HG02642 (cell line): Measurements from ENCODE around the gene PRDM11.

Experiments
- ATAC-seq: cut with Tn5 transposase; IDR thresholded peaks from one replicate; pipeline ENCODE4 v1.9.1; 2021; ENCODE audit warnings: mild to moderate bottlenecking; ENCODE audit not compliant: unreplicated experiment, poor library complexity

Gene PRDM11

GRCh38 chr11:45141171-45141570, 5.3 kb upstream of the PRDM11 start:
- ATAC-seq: no peak

DNA sequence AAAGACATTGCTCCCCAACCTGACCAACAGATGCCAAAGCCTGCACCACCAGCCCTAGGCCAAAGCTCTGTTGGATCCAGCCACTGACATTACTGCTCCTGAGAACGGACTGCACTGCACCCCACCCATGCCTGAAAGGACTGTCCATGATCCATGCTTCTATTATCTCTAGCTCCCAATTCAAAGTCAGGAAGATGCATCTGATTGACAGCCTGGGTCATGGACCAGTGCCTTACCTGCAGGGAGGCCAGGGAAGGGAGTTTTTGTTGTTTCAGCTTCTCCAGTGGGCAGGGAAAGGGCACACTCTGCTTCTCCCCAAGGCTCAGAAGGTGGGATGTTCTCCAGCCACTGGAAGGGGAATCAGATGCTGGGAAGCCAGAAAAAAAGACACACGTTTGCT, 4.8 kb upstream of the PRDM11 start:
- no peak for ATAC-seq

DNA sequence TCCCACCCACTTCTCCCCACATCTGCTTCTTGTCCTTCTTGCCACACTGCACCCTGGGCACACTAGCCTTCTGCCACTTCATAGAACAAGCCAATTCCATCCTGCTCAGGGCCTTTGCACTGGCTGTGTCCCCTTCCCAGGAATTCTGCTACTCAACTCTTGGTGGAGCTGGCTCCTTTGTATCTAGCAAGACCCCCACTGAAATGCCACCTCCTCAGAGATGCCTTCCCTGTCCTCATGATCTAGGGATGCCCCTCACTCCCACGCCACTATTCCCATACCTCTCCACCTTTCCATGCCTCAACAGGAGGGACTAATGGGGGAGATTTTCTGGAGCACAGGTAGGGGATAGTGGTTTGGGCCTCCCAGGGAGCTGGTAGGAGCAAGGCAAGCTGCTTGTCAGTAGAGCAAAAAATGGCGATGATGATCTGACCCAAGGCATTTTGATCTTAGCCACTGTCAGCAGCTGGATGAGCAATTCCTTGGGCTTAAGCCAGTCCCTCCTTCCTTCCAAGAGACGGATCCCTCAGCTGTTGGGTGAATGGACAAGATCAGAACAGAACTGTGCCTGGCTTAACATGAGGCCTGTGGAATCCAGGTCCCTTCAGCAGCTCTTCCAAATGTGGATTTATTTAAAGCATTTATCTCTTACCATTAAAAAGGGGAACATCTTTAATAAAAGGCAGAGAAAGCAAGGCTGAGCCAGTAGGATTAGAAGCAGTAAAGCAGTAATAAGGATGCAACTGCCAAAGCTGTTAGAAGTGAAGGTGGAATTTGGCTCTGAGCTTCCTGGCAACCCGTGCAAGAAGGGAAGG, 4.0 kb upstream of the PRDM11 start:
- no peak for ATAC-seq

- no peak for ATAC-seq
These were observed 2.9 kb upstream of the PRDM11 start for GRCh38 chr11:45143494-45143893.

DNA sequence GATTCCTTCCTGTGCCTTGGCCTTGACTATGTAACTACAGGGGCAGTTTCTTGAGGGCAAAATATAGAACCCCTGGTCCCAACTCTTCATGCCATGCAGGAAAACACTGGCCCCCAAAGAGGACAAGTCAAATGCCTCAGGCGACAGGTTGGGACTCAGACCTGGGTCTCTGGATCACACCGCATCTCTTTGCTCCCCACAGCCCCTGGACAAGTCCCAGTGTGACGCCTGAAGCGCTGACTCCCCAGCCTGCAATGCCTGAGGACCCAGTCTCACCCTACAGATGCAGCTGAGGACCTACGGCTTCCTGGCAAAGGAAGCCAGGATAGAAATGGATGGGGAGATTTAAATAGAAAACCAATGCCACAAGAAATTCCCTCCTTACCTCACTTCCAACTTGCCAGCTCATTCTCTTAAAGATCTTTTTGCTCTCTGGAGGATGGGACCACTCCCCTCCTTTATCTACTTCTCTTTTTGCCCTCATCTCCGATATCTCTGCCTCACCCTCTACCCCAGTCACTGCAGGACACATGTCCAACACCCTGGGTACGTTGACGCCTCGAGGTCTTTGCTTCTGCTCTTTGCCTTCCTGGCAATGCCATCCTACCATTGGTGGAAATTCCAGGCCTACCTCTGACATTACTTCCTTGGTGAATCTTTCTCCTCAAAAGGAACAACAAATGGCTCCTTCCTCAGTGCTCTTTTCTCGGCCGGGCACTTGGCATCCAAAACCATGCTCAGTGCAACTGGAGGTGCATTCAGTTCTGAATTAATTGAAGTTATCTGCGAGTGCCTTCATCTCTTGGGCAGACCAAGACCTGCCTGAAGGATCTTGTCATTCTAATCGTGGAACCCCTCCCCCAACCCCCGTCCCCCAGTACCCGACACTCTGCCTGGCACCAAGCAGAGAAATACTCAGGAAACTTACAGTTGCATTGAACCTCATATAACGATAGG, 2.0 kb upstream of the PRDM11 start:
- ATAC-seq: no peak

DNA sequence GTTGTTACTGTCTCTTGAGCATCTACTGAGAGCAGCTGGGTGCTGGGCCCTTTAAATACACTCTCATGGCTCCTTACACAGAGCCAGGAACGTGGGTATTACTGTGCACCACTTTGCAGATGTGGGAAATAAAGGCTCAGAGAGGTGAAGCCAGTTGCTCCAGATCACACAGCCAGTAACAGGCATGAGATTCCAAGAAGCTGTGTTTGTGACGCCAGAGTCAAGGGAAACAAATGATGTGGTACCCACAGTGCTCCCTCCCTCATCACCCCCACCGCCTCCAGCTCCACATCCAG, 1.4 kb upstream of the PRDM11 start:
- ATAC-seq: no peak

DNA sequence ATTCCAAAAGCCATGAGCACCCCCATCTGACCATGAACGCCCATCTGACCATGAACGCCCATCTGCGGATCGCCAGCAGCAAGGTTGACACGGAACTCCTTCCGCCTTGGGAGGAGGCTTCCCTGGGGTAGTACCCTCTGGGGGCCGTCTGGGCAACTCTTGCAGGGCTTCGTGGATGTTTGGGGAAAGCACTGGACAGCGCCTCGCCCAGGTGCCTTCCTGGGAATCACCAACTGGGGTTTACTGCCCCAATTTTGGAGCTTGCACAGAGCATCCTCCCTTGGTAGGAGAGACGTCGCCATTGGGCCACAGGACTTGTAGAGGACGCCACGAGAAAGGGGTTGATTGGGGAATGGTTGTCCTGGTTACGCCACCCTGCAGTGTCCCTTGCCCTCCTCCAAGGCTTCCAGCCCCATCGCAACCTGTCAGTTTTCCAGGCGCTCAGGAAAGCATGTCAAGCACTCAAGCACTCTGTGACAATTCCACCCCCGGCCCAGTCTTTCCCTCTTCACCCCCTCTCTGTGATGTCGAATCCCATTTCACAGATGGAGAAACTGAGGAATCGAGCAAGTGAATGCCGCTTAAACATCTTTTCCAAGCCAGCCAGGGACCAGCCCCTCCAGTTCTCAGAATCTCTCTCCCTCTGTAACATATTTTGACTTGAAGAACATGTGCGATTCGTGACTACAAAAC, 914 bp upstream of the PRDM11 start:
- ATAC-seq: no peak

DNA sequence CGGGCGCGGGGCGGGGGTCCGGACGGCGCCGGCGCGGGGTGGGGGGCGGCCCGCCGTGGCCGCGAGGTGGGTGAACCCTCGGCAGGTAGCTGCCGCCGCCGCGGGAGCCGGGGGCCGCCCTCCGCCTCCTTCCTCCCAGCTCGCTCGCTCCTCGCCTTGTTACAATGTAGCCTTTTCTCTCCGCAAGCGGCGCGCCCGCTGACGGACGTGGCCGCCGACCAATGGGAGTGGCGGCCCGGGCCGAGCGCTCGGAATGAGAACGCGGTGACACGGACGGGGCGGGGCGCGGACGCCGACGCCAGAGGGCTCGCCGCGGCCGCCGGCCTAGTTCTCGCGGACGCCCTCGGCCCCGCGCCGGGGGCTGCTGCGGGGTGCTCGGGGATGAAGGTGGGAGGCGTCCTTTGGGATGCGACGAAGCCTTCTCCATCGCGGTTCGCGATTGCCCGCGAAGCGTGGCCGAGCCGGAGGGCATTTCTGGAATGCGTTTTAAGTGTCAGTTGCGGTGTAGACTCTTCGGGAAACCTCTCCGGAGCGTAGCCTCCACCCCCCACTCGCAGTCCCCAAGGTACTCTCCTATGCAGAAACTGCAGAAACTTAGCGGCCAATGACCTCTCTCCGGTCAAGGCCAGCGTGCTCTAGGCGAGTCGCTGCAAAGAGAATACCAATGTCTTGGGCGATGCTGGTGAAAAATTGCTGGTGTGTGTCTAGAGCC, 734 bp downstream of the PRDM11 start:
- peak; percentile 99 for ATAC-seq

- ATAC-seq: no peak
These were observed 1.6 kb downstream of the PRDM11 start for GRCh38 chr11:45147891-45148675.

- no peak for ATAC-seq
These were observed 3.1 kb downstream of the PRDM11 start for GRCh38 chr11:45149483-45150056.

DNA sequence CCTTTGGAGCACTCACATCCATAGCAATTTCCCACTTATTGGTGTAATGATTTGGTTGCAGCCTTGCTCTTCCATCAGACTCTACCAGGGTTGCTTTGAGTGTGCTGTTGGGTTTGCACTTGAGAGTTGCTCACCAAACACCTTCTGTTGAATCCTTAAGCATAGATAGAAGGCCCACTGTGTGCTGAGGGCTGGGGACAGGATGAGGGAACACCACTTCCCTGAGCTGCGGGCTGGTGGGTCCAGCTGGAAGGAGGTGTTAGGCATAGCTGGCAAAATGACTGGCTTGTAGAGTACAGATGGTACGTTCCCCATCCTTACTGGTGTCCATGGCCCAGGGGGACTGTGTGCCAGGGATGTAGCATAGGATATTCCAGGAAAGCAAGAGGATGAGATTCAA, 3.9 kb downstream of the PRDM11 start:
- ATAC-seq: no peak

DNA sequence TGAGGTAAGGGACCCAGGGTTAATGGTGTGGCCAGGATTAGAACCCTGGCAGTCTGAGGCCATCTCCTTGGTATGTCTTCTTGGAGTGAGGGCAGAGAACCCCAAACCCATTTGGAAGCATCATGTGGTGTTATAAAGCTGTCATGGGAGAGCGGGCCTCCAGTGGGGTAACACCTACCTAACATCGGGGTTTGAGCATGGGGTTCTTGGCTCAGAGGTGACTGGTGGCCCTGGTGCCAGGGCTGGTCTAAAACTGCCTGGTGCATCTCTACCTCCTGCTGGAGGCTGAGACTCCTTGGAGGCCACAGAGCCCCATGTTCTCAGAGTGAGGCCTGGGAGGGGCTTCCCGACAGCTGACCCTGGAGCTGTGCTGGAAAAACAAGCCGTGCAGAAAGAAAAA, 4.5 kb downstream of the PRDM11 start:
- no peak for ATAC-seq

GRCh38 chr11:45151362-45151982, 5.0 kb downstream of the PRDM11 start:
- ATAC-seq: no peak

- ATAC-seq: no peak
These were observed 6.5 kb downstream of the PRDM11 start for GRCh38 chr11:45152740-45153595.

DNA sequence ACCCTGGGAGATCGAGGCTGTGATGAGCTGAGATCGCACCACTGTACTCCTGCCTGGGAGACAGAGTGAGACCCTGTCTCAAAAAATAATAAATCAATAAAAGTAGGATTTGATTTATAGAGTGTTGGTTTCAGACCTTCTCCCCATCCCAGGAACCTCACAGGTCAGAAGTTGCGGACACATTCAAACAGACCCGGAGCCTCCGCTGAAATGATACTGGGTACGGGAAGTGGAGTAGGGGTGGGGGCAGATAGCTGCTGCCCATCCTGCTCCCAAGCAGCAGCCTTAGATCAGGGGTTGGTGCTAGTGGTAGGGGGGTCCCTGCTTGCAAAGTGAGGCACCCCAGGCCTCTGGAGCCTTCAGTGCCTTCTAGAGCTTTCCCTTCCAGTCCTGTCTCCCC, 7.8 kb downstream of the PRDM11 start:
- no peak for ATAC-seq

DNA sequence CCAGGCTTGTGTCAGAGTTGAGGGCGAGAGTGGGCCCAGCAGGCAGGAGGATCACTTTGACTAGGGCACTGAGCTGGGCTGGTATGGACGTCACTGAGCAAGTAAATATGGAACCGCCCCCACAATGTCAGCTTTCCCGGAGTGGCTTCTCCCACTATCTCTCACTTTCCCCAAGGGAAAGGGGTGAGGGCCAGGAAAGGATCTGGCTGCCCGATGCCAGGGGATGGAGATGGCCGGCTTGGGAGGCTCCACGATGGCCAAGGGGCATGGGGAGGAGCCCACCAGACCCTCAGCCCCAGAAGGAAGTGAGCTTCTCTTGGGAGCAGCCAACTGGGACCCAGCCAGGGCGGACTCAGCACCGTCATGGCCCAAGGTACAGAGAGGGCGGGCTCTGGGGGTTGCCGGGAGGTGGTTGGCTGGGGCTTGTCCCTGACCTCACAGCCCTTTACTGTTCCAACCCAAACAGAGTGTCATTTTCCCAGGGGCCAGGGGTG, 8.7 kb downstream of the PRDM11 start:
- ATAC-seq: no peak

DNA sequence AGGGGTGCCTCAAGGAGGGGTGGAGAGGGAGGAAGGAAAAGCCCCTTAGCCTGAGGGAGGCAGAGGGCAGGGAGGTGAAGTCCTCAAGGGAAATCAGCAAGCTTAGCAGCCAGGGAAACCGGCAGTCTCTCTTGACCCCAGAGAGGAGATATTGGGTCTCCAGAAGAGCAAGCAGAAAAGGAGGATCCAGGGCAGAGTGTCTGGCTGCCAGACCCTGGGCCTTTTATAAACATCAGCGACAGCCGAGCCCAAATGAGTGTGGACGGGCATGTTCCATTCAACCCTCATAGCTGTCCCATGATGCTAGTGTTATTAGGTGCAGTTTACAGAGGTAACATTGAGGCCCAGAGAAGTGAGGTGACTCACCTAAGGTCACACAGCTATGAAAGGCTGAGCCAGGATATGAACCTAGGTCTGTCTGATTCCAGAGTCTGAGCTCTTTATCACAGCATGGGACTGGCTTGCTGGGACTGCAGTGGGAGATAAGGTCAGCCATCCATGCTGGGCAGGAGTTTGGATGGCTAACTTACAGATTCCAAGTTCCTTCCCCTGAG, 9.3 kb downstream of the PRDM11 start:
- ATAC-seq: no peak
